ENCODE measurements around the gene KLRF2. TPM values are rescaled to one million over a fixed set of nuclear protein-coding genes. Genes with fewer than 3 reads are reported as not detected.

KLRF2 gene
- total RNA-seq, 1 experiment from 2014 or later, result not detected

GRCh38 chr12:9941838-9942237 lies 60.5 kb downstream of the KLRF2 start:
- H2BK5ac ChIP-seq (ENCODE audit: insufficient read length, low read length), result no peak overlapping the region
- no peaks in the 10 kb centered on the region for H3K27me3 Mint-ChIP-seq (ENCODE audit: low read depth)

More at GRCh38 chr12:9941838-9942237, 60.5 kb downstream of the KLRF2 start:
- H3K4ac ChIP-seq (ENCODE audit: low read depth, low read length), result no peak overlapping the region
- no peaks in the 10 kb centered on the region for H3K79me2 ChIP-seq (ENCODE audit: insufficient read depth, low read length)
- H3K23ac ChIP-seq (ENCODE audit: insufficient read length, low read depth, low read length), result no peak overlapping the region
- DNase-seq, result no peak
- H4K8ac ChIP-seq (replicated peaks; ENCODE audit: insufficient read length, low read depth, low read length), result no peak overlapping the region
- no peaks in the 10 kb centered on the region for H3K79me1 ChIP-seq (ENCODE audit: insufficient read depth, low read depth, low read length, poor library complexity, severe bottlenecking)
- no peak overlapping the region for H2BK12ac ChIP-seq (ENCODE audit: insufficient read length, low read depth, low read length)
- H3K56ac ChIP-seq (ENCODE audit: insufficient read length, low read depth, low read length), result no peak overlapping the region
- H3K36me3 Mint-ChIP-seq (ENCODE audit: insufficient read depth in 1 of 3, low read depth in 3 of 3), result no peaks in the 10 kb centered on the region; a peak in 1 of 7 replicates
- no peaks in the 10 kb centered on the region for H3K9me3 ChIP-seq (ENCODE audit: control insufficient read depth, low read depth, low read length)
- H3K18ac ChIP-seq (ENCODE audit: insufficient read length, low read depth, low read length), result no peak overlapping the region
- no peak overlapping the region for H4K5ac ChIP-seq (ENCODE audit: insufficient read length, low read depth, low read length)
- H3K4me1 Mint-ChIP-seq, result peaks cover 3 to 5% of the 10 kb centered on the region in 2 experiments; a peak in 3 of 4 replicates
- no peak overlapping the region for H2BK20ac ChIP-seq (ENCODE audit: low read depth, low read length, poor library complexity, severe bottlenecking)
- H4K20me1 ChIP-seq (ENCODE audit: control insufficient read depth, insufficient read depth, insufficient read length), result no peaks in the 10 kb centered on the region
- no peaks in the 10 kb centered on the region for H3K27me3 ChIP-seq (ENCODE audit: insufficient read depth, low read length)
- H3T11ph ChIP-seq (ENCODE audit: low read length), result no peak overlapping the region
- H3K9ac ChIP-seq (ENCODE audit: extremely low read depth, insufficient read length, low read length), result no peak overlapping the region
- H3K27ac ChIP-seq (ENCODE audit: insufficient read length, low read depth, low read length), result no peak overlapping the region
- no peak overlapping the region for H3K14ac ChIP-seq (ENCODE audit: insufficient read depth, low read length)
- no peak overlapping the region for H2BK15ac ChIP-seq (ENCODE audit: low read depth, low read length)
- no CpG with 5 or more reads among the region's 1 CpG for WGBS (ENCODE audit: extremely low coverage, insufficient read length, low lambda C conversion rate)
- H3K27ac Mint-ChIP-seq, result no peak overlapping the region
- no peaks in the 10 kb centered on the region for H3K23me2 ChIP-seq (ENCODE audit: insufficient read length, low read depth, low read length, poor library complexity, severe bottlenecking)
- H3K9me3 Mint-ChIP-seq, result 0 out of 5 replicates have a peak, but pooled peaks cover 0 to 1% of the 10 kb centered on the region in 2 experiments
- H2AK5ac ChIP-seq (ENCODE audit: insufficient read length, low read length), result no peak overlapping the region
- H3K4me3 Mint-ChIP-seq, result no peak overlapping the region
- no peak overlapping the region for H2AFZ ChIP-seq (ENCODE audit: low read length)
- no peak overlapping the region for H2BK120ac ChIP-seq (ENCODE audit: low read depth, low read length, poor library complexity, severe bottlenecking)
- H4K91ac ChIP-seq (ENCODE audit: insufficient read length, low read depth, low read length), result no peak overlapping the region
- no peaks in the 10 kb centered on the region for H3K4me1 ChIP-seq (ENCODE audit: insufficient read depth, low read length)
- no peak overlapping the region for H3K4me2 ChIP-seq (ENCODE audit: insufficient read depth, insufficient read length, low read length)
- TF ChIP-seq, protein P1, sequence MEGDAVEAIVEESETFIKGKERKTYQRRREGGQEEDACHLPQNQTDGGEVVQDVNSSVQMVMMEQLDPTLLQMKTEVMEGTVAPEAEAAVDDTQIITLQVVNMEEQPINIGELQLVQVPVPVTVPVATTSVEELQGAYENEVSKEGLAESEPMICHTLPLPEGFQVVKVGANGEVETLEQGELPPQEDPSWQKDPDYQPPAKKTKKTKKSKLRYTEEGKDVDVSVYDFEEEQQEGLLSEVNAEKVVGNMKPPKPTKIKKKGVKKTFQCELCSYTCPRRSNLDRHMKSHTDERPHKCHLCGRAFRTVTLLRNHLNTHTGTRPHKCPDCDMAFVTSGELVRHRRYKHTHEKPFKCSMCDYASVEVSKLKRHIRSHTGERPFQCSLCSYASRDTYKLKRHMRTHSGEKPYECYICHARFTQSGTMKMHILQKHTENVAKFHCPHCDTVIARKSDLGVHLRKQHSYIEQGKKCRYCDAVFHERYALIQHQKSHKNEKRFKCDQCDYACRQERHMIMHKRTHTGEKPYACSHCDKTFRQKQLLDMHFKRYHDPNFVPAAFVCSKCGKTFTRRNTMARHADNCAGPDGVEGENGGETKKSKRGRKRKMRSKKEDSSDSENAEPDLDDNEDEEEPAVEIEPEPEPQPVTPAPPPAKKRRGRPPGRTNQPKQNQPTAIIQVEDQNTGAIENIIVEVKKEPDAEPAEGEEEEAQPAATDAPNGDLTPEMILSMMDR (conservative IDR thresholded peaks at IDR 0.05), result no peak

Measured in H9 (cell line).